ENCODE measurements around the gene SDF4.

DNA sequence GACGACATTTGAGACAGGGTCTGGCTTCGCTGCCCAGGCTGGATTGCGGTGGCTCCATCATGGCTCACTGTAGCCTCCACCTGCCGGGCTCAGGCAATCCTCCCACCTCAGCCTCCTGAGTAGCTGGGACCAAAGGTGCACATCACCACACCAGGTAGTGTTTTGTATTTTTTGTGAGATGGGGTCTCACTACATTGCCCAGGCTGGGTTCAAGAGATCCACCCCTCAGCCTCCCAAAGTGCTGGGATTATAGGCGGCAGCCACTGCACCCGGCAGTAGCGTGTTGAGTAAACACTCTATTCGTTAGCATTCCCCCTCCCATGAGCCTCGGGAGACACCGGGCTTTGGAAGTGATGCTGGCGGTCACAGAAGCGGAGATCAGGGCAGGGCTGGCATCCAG lies 21.5 kb upstream of the SDF4 start:
- TF ChIP-seq, protein P1, sequence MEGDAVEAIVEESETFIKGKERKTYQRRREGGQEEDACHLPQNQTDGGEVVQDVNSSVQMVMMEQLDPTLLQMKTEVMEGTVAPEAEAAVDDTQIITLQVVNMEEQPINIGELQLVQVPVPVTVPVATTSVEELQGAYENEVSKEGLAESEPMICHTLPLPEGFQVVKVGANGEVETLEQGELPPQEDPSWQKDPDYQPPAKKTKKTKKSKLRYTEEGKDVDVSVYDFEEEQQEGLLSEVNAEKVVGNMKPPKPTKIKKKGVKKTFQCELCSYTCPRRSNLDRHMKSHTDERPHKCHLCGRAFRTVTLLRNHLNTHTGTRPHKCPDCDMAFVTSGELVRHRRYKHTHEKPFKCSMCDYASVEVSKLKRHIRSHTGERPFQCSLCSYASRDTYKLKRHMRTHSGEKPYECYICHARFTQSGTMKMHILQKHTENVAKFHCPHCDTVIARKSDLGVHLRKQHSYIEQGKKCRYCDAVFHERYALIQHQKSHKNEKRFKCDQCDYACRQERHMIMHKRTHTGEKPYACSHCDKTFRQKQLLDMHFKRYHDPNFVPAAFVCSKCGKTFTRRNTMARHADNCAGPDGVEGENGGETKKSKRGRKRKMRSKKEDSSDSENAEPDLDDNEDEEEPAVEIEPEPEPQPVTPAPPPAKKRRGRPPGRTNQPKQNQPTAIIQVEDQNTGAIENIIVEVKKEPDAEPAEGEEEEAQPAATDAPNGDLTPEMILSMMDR (IDR thresholded peaks at IDR 0.05): no peak
- no peak for TF ChIP-seq POLR2A (IDR thresholded peaks at IDR 0.05)
